ENCODE results near the gene CDK2AP2.

- no peak for TF ChIP-seq CTCF (IDR thresholded peaks at IDR 0.05)
- no peak for TF ChIP-seq POLR2A (IDR thresholded peaks at IDR 0.05)
Measured at GRCh38 chr11:67493548-67494370, 14.2 kb downstream of the CDK2AP2 start.

All from Peyer's patch (tissue), 4 donors.